Natural killer cell (primary cell): ENCODE measurements around the gene PPP1R13L. TPM values are rescaled to one million over a fixed set of nuclear protein-coding genes. Genes with fewer than 3 reads are reported as not detected.

Experiments used
- ATAC-seq, 3 donors: fragments of 150-1000 bp in 2 of 3; fragments of 200-7000 bp in 1 of 3; cut with Tn5 transposase; 1 replicate in 1 of 3; 2 replicates in 2 of 3; pipeline ENCODE4 v1.10.0; 2021; ENCODE audit warnings: mild to moderate bottlenecking in 2 of 3, moderate library complexity in 2 of 3
- DNase-seq, 2 donors: peaks; one replicate each; pipeline versions ENCODE4 v3.0.0 to v3.0.0-alpha.2; 2013 to 2021; ENCODE audit warnings: mixed read lengths in 1 of 2
- H3K27ac ChIP-seq: one replicate; pipeline ENCODE4 v1.5.1; 2013; ENCODE audit warnings: mild to moderate bottlenecking, low read length
- H3K27me3 ChIP-seq: one replicate; pipeline ENCODE4 v1.6.1; 2013; ENCODE audit warnings: low read length; ENCODE audit not compliant: control insufficient read depth, insufficient read depth
- H3K36me3 ChIP-seq: one replicate; pipeline ENCODE4 v1.6.1; 2013; ENCODE audit warnings: low read length; ENCODE audit not compliant: control insufficient read depth, insufficient read depth
- H3K4me1 ChIP-seq: one replicate; pipeline ENCODE4 v1.6.1; 2013; ENCODE audit warnings: low read length; ENCODE audit not compliant: control insufficient read depth, insufficient read depth
- H3K4me3 ChIP-seq: one replicate; pipeline ENCODE4 v1.5.1; 2013; ENCODE audit warnings: low read length
- H3K9me3 ChIP-seq: one replicate; pipeline ENCODE4 v1.6.1; 2013; ENCODE audit warnings: low read length; ENCODE audit not compliant: control insufficient read depth, insufficient read depth
- H3K27ac Mint-ChIP-seq, 2 donors: one replicate each; pipeline ENCODE4 v1.8.0; 2022; ENCODE audit warnings: mild to moderate bottlenecking in 2 of 2, mixed read lengths in 2 of 2, moderate library complexity in 1 of 2
- H3K27me3 Mint-ChIP-seq, 2 donors: one replicate each; pipeline ENCODE4 v1.8.0; 2022; ENCODE audit warnings: low read depth in 2 of 2, mixed read lengths in 2 of 2
- H3K36me3 Mint-ChIP-seq: one replicate; pipeline ENCODE4 v1.8.0; 2022; ENCODE audit warnings: mixed read lengths
- H3K4me1 Mint-ChIP-seq, 2 donors: one replicate each; pipeline ENCODE4 v1.8.0; 2022; ENCODE audit warnings: mixed read lengths in 2 of 2
- H3K4me3 Mint-ChIP-seq: one replicate; pipeline ENCODE4 v1.8.0; 2022; ENCODE audit warnings: mild to moderate bottlenecking, moderate library complexity, mixed read lengths
- H3K9me3 Mint-ChIP-seq, 2 donors: one replicate each; pipeline ENCODE4 v1.8.0; 2022; ENCODE audit warnings: mixed read lengths in 2 of 2
- CTCF ChIP-seq: fragments of 200-600 bp; IDR thresholded peaks from one replicate; pipeline ENCODE4 v1.8.0; 2022; ENCODE audit warnings: antibody characterized with exemption
- WGBS: methylation state at CpG from one replicate; pipeline ENCODE4 v1.1.7; 2013; ENCODE audit warnings: missing lambda C conversion rate; ENCODE audit not compliant: insufficient coverage; 5-methylcytosine and 5-hydroxymethylcytosine counted together
- intact Hi-C: fragments of 100-400 bp; cut with micrococcal nuclease; formaldehyde crosslinking; loops from one replicate; pipeline ENCODE4 v1.14.2; 2022
- total RNA-seq, 4 donors: library from RNA; stranded (reverse); fragments of 120-200 nt in 1 of 4; gene quantifications; one replicate each; pipeline versions ENCODE4 v1.2.3 to v1.2.4, GENCODE V29; 2013 to 2022

PPP1R13L gene
- total RNA-seq, 3 donors from 2014 or later (not counting 1 experiment from before 2014, with no cell fraction given) = 5.6 to 7.4 (median 5.9) TPM

- DNase-seq (no peak), ATAC-seq (no peak)
- WGBS = 86% methylated on average over 15 of the region's 15 CpGs
- intact Hi-C loops = no loop called here
- no peak overlapping the region for H3K27ac Mint-ChIP-seq
- H3K4me1 Mint-ChIP-seq = peaks cover 0 to 5% of the 10 kb centered on the region in 2 donors
- H3K27me3 ChIP-seq = no peaks in the 10 kb centered on the region
- H3K4me3 Mint-ChIP-seq = no peak overlapping the region
- H3K36me3 Mint-ChIP-seq = no peaks in the 10 kb centered on the region
- H3K27ac ChIP-seq = no peak overlapping the region
- no peak overlapping the region for H3K4me3 ChIP-seq
- H3K27me3 Mint-ChIP-seq = no peaks in the 10 kb centered on the region
- TF ChIP-seq CTCF = no peak
- no peaks in the 10 kb centered on the region for H3K9me3 Mint-ChIP-seq
- no peaks in the 10 kb centered on the region for H3K9me3 ChIP-seq
- H3K4me1 ChIP-seq = no peaks in the 10 kb centered on the region
- H3K36me3 ChIP-seq = peaks cover 11% of the 10 kb centered on the region
Measured at GRCh38 chr19:45352062-45352461, 52.8 kb downstream of the PPP1R13L start.

GRCh38 chr19:45351401-45351952 lies 53.4 kb downstream of the PPP1R13L start:
- Histone ChIP-seq H3K4me1 (no peaks in the 10 kb centered on the region), H3K9me3 (no peaks in the 10 kb centered on the region), H3K36me3 (peaks cover 11% of the 10 kb centered on the region), H3K27ac (no peak overlapping the region), H3K4me3 (no peak overlapping the region), H3K27me3 (no peaks in the 10 kb centered on the region)
- WGBS = 89% methylated on average over 13 of the region's 13 CpGs
- intact Hi-C loops = no loop called here
- H3K9me3 Mint-ChIP-seq = no peaks in the 10 kb centered on the region
- H3K27ac Mint-ChIP-seq = no peak overlapping the region
- no peak overlapping the region for H3K4me3 Mint-ChIP-seq
- no peak for DNase-seq
- no peak for TF ChIP-seq CTCF
- no peaks in the 10 kb centered on the region for H3K27me3 Mint-ChIP-seq
- peaks cover 0 to 5% of the 10 kb centered on the region in 2 donors for H3K4me1 Mint-ChIP-seq
- H3K36me3 Mint-ChIP-seq = no peaks in the 10 kb centered on the region
- ATAC-seq = no peak

GRCh38 chr19:45350477-45351058 lies 54.3 kb downstream of the PPP1R13L start:
- Mint-ChIP-seq H3K27ac (no peak overlapping the region), H3K4me1 (peaks cover 0 to 5% of the 10 kb centered on the region in 2 donors), H3K4me3 (no peak overlapping the region), H3K27me3 (no peaks in the 10 kb centered on the region), H3K9me3 (no peaks in the 10 kb centered on the region), H3K36me3 (no peaks in the 10 kb centered on the region)
- DNase-seq = no peak
- Histone ChIP-seq H3K27me3 (peaks cover 3% of the 10 kb centered on the region), H3K27ac (no peak overlapping the region), H3K4me1 (no peaks in the 10 kb centered on the region), H3K9me3 (no peaks in the 10 kb centered on the region), H3K4me3 (no peak overlapping the region), H3K36me3 (peaks cover 11% of the 10 kb centered on the region)
- TF ChIP-seq CTCF = no peak
- ATAC-seq = no peak
- 96% methylated on average over 17 of the region's 17 CpGs for WGBS
- intact Hi-C loops = no loop called here
